ENCODE results near the gene TMX4. TPM values are rescaled to one million over a fixed set of nuclear protein-coding genes. Genes with fewer than 3 reads are reported as not detected.

The TMX4 gene, protein sequence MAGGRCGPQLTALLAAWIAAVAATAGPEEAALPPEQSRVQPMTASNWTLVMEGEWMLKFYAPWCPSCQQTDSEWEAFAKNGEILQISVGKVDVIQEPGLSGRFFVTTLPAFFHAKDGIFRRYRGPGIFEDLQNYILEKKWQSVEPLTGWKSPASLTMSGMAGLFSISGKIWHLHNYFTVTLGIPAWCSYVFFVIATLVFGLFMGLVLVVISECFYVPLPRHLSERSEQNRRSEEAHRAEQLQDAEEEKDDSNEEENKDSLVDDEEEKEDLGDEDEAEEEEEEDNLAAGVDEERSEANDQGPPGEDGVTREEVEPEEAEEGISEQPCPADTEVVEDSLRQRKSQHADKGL
- total RNA-seq: 8.8 and 11.5 TPM in 2 replicates

DNA sequence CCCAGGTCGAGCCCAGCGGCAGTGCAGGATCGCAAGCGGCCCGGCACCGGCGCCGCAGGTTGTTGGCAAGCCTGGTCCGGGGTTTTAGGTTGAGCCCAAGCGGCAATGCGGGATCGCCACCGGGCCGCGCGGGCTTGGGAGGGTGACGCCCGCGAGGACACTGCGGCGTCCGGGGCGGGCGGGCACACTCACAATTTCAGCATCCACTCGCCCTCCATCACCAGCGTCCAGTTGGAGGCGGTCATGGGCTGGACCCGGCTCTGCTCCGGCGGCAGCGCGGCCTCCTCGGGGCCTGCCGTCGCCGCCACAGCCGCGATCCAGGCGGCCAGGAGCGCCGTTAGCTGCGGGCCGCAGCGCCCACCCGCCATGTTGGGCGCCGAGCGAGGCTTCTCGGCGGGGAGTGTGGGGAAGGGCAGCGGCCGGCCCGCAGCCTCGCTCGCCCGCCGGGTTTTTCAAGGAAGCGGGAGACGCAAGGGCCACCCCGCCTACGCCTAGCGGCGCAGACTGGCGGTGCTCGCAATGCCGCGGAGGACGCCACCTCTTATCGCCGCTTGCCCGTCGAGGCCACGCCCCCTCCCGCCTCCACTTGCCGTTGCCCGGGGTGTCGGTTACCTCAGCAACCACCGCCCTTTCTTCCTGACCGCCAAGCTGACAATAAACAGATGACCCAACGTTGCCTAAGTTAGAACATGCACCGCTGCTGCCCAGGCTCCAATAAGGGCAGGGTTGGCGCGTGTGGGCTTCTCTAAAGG is at the start of gene TMX4:
Gene TMX4 (minus strand): TSS at position 516 of the 752 bp plus-strand sequence. CDS start 148 bp downstream, at position 368.

DNA sequence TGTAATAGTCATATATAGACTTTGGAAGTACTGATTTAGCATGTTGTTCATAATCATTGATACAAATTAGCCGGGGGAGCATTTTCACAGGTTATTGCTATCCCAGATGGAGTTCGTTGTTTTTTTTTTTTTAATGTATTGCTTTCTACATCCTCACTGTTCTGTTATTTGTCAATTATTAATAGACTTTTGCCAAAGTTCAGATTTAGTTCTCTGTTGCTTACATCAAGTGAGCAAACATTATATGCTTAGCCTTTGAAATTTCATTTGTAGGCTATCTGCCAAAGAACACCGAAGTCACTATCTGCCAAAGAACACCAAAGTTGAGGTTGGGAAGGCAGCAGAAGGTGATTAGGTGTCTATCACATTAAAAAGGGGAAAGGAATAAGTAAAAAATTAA is 79.2 kb downstream of the TMX4 start, which contains the start of gene HAO1:
Gene HAO1 (minus strand): TSS at position 118 of the 400 bp plus-strand sequence. CDS start 36 bp downstream, at position 82.

Other genes starting within 250 kb of the TMX4 start
- not detected in 2 replicates for gene HAO1, start 79.3 kb downstream of the TMX4 start, total RNA-seq
- 0.23 and 0.57 TPM in 2 replicates for gene PLCB1, start 112.5 kb upstream of the TMX4 start, total RNA-seq